Measurements from ENCODE around the gene ITPR3. TPM values are rescaled to one million over a fixed set of nuclear protein-coding genes. Genes with fewer than 3 reads are reported as not detected.

ITPR3 gene
- total RNA-seq = 10 to 100 TPM; 17.5 to 25.9 TPM

GRCh38 chr6:33620856-33621710 lies at the start of gene ITPR3:
Gene ITPR3 (plus strand): TSS chr6:33621322. CDS start chr6:33621603, 281 bp downstream.
- H3K4me3 ChIP-seq = peak within 1 kb of the TSS; percentile 42 to 44
- H3K27ac ChIP-seq = peak within 1 kb of the TSS; percentile 61 to 84 (median 70)
- ATAC-seq (peak; percentile 82), DNase-seq (peak; percentile 63 to 77 (median 74))
- no peaks in the 10 kb centered on the region for H3K27me3 ChIP-seq
- no peaks in the 10 kb centered on the region for H3K9me3 ChIP-seq
- intact Hi-C loops (cut with DNase I) = no loop called here
- WGBS, 2 donors = 0% methylated on average over 1 to 68 of the region's 99 CpGs
- no peaks in the 10 kb centered on the region for H3K36me3 ChIP-seq (replicated peaks in 1 of 2; ENCODE audit: insufficient read depth in 1 of 2, low read depth in 2 of 2)
- TF ChIP-seq POLR2A (IDR thresholded peaks at IDR 0.05) (peak in 1 of 3 donors; percentile 20), CTCF (IDR thresholded peaks at IDR 0.05) (no peak)
- H3K4me1 ChIP-seq = peaks cover 26% of the 10 kb centered on the region

GRCh38 chr6:33571637-33572316 lies 49.3 kb upstream of the ITPR3 start:
- no peak for ATAC-seq
- WGBS, 2 donors = 54 to 56% methylated on average over 11 of the region's 11 CpGs
- intact Hi-C loops (cut with DNase I) = no loop called here
- H3K4me3 ChIP-seq = peak overlapping the region in 1 of 2 donors; percentile 6
- peaks cover 0 to 16% of the 10 kb centered on the region in 2 donors for H3K36me3 ChIP-seq (replicated peaks in 1 of 2; ENCODE audit: insufficient read depth in 1 of 2, low read depth in 2 of 2)
- no peaks in the 10 kb centered on the region for H3K27me3 ChIP-seq
- H3K4me1 ChIP-seq = peaks cover 11% of the 10 kb centered on the region
- no peaks in the 10 kb centered on the region for H3K9me3 ChIP-seq
- H3K27ac ChIP-seq = peak overlapping the region; percentile 60 to 86 (median 77)
- TF ChIP-seq CTCF (IDR thresholded peaks at IDR 0.05) = no peak
- TF ChIP-seq POLR2A (IDR thresholded peaks at IDR 0.05) = no peak
- DNase-seq = no peak

DNA sequence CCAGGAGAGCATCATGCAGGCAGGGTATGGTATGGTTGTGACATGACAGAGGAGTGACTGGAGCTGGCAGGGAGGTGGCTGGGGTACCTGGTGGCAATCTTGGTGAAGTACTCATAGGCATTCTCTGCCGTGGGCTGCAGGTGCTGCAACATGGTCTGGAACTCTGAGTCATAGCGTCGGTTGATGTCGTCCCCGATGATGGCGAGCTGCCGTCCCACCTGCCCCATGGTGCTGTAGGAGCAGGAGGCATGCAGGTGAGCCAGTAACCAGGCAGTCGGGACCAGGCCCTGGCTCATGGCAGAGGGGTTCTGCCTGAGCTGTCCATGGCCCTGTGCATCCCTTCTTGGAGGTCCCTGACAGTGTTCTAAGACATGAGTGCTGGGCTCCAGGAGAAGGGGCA lies 45.9 kb upstream of the ITPR3 start:
- intact Hi-C loops (cut with DNase I) = no loop called here
- DNase-seq = no peak
- Histone ChIP-seq H3K4me3 (no peak overlapping the region), H3K9me3 (no peaks in the 10 kb centered on the region), H3K27ac (no peak overlapping the region), H3K36me3 (replicated peaks in 1 of 2; ENCODE audit: insufficient read depth in 1 of 2, low read depth in 2 of 2) (peaks cover 0 to 16% of the 10 kb centered on the region in 2 donors), H3K4me1 (peaks cover 34% of the 10 kb centered on the region), H3K27me3 (no peaks in the 10 kb centered on the region)
- WGBS, 2 donors = 92 to 100% methylated on average over 1 to 8 of the region's 8 CpGs
- TF ChIP-seq POLR2A (IDR thresholded peaks at IDR 0.05) (no peak), CTCF (IDR thresholded peaks at IDR 0.05) (no peak)
- no peak for ATAC-seq

GRCh38 chr6:33576668-33577067 lies 44.5 kb upstream of the ITPR3 start:
- intact Hi-C loops (cut with DNase I) = no loop called here
- no peak for ATAC-seq
- Histone ChIP-seq H3K27ac (peak overlapping the region in 2 of 4 donors; percentile 49 to 69), H3K27me3 (no peaks in the 10 kb centered on the region), H3K36me3 (replicated peaks in 1 of 2; ENCODE audit: insufficient read depth in 1 of 2, low read depth in 2 of 2) (peaks cover 0 to 16% of the 10 kb centered on the region in 2 donors), H3K9me3 (no peaks in the 10 kb centered on the region), H3K4me3 (no peak overlapping the region), H3K4me1 (peaks cover 36% of the 10 kb centered on the region)
- TF ChIP-seq POLR2A (IDR thresholded peaks at IDR 0.05) (no peak), CTCF (IDR thresholded peaks at IDR 0.05) (no peak)
- 86 to 87% methylated on average over 9 to 11 of the region's 11 CpGs for WGBS, 2 donors
- no peak for DNase-seq
